ENCODE measurements around the gene TMOD1.

The TMOD1 gene

DNA sequence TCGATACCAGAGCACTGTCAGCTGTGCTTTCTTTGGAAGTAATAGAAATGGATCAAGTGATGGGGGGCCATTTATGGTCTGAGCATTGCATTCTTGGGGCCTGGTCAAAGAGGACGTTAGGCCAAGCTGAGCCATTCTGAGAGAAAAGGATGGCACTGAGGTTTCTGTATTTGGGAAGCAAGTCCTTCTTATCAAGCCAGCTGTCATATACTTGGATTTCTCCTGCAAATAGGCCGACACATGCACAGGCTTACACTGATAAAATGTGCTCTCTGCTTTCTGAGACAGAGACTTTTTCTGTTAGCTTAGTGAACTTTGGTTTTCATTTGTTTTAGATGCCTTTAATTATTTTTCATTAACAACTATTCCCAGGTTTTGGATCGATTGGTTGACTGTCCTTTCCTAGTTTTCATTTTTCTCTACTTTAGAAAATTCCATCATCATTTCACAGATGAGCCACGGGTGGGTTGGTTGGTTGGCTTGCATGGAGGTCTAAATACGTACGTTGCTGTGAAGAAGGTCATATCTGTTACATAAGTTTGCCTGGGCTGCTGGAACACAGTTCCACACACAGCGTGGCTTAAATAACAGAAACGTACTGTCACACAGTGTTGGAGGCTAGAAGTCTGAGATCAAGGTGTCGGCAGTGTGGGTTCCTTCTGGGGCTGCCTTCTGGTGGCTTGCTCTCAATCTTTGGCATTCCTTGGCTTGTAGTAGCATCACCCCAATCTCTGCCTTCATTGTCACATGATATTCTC lies 20.3 kb downstream of the TMOD1 start:
- H3K36me3 ChIP-seq (ENCODE audit: control insufficient read depth, insufficient read depth, low read length): no peaks in the 10 kb centered on the region
- no peaks in the 10 kb centered on the region for H3K4me1 ChIP-seq (ENCODE audit: control insufficient read depth, insufficient read depth, low read length)
- no peaks in the 10 kb centered on the region for H3K27me3 ChIP-seq (ENCODE audit: control insufficient read depth, insufficient read depth, low read length)
- no peak overlapping the region for H3K4me3 ChIP-seq (ENCODE audit: low read depth, low read length)
- no peak overlapping the region for H3K9ac ChIP-seq (ENCODE audit: low read depth, low read length)
- no peaks in the 10 kb centered on the region for H3K9me3 ChIP-seq (ENCODE audit: control insufficient read depth, insufficient read depth, low read length)

GRCh38 chr9:97524424-97524823 lies 23.0 kb downstream of the TMOD1 start:
- no peak overlapping the region for H3K9ac ChIP-seq (ENCODE audit: low read depth, low read length)
- no peaks in the 10 kb centered on the region for H3K9me3 ChIP-seq (ENCODE audit: control insufficient read depth, insufficient read depth, low read length)
- H3K27me3 ChIP-seq (ENCODE audit: control insufficient read depth, insufficient read depth, low read length): no peaks in the 10 kb centered on the region
- peaks cover 16% of the 10 kb centered on the region for H3K4me1 ChIP-seq (ENCODE audit: control insufficient read depth, insufficient read depth, low read length)
- no peaks in the 10 kb centered on the region for H3K36me3 ChIP-seq (ENCODE audit: control insufficient read depth, insufficient read depth, low read length)
- no peak overlapping the region for H3K4me3 ChIP-seq (ENCODE audit: low read depth, low read length)

GRCh38 chr9:97525451-97525850 lies 24.0 kb downstream of the TMOD1 start:
- no peak overlapping the region for H3K4me3 ChIP-seq (ENCODE audit: low read depth, low read length)
- no peaks in the 10 kb centered on the region for H3K9me3 ChIP-seq (ENCODE audit: control insufficient read depth, insufficient read depth, low read length)
- no peaks in the 10 kb centered on the region for H3K27me3 ChIP-seq (ENCODE audit: control insufficient read depth, insufficient read depth, low read length)
- H3K36me3 ChIP-seq (ENCODE audit: control insufficient read depth, insufficient read depth, low read length): no peaks in the 10 kb centered on the region
- H3K4me1 ChIP-seq (ENCODE audit: control insufficient read depth, insufficient read depth, low read length): peaks cover 16% of the 10 kb centered on the region
- H3K9ac ChIP-seq (ENCODE audit: low read depth, low read length): no peak overlapping the region

DNA sequence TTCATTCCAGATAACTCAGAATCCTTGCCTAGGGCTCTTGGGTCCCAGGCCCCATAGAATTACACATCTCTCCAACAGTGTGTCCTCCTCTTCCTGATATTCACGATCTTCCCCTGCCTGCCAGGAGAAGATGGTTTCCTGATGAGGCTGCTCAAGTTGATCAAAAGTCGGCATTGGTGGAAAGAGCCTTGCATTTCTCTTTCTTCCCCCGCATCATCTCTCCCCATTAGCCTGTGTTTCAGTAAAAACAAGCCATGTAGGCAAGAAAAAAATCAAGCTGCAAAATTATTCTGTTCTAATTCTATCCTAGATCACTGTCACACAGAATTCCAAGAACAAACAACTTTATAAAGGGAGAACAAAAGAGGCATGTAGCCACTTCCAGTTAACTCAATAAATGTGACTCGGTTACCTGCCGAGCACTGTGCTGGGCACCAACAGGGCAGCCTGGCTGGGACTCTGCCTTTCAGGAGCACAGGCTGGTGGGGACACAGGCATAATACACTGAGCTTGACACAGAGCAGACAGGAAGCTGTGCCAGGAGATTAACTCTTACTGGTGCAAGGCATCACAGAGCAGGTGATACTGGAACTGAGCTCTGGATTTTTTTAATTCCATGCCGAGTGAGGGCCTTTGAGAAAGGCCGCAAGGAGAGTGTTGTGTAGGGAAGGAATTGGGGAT lies 25.6 kb downstream of the TMOD1 start:
- H3K36me3 ChIP-seq (ENCODE audit: control insufficient read depth, insufficient read depth, low read length): no peaks in the 10 kb centered on the region
- no peak overlapping the region for H3K9ac ChIP-seq (ENCODE audit: low read depth, low read length)
- H3K27me3 ChIP-seq (ENCODE audit: control insufficient read depth, insufficient read depth, low read length): no peaks in the 10 kb centered on the region
- H3K4me3 ChIP-seq (ENCODE audit: low read depth, low read length): no peak overlapping the region
- H3K4me1 ChIP-seq (ENCODE audit: control insufficient read depth, insufficient read depth, low read length): peaks cover 16% of the 10 kb centered on the region
- no peaks in the 10 kb centered on the region for H3K9me3 ChIP-seq (ENCODE audit: control insufficient read depth, insufficient read depth, low read length)

DNA sequence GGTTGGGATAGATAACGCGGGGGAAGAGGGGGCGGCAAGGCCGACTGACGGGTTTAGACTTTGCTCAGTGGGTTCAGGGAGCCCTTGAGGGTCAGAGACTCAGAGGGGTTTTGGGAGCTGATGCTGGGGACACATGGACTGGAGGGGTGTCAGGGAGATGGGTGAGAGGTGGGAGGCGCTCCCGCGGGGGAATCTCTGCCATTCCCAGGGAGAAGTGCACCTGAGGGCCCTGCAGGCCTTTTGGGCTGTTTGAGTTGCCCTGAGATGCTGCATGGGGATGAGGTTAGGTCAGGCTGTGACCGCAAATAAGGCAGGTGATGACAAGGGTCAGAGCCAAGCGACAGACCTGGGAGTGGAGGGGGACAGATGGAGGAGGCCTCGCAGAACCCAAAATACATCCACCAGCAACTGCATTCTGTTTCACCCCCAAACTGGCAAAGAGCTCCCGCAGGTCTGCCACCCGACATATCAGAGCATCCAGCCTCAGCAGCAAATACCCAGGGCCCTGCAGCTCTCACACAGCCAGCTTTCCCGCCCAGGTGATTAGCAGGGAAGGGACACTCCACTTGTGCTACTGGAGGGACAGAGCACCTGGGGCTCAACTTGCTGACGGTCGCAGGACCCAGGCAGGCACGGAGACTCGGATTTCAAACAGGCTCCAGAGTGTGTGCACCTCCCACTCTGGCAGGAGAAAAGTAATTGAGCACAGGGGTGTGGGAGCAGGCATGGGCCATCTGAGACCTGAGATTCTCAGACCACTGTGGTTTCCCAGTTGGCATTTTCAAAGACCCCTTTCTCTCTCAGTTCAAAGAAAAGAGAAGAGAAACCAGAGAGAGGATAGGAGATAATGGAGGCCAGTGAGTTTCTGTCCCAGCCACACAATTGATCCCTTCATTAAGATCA lies 26.4 kb downstream of the TMOD1 start:
- Histone ChIP-seq H3K9ac (ENCODE audit: low read depth, low read length) (no peak overlapping the region), H3K27me3 (ENCODE audit: control insufficient read depth, insufficient read depth, low read length) (no peaks in the 10 kb centered on the region), H3K9me3 (ENCODE audit: control insufficient read depth, insufficient read depth, low read length) (no peaks in the 10 kb centered on the region), H3K4me3 (ENCODE audit: low read depth, low read length) (no peak overlapping the region), H3K36me3 (ENCODE audit: control insufficient read depth, insufficient read depth, low read length) (no peaks in the 10 kb centered on the region), H3K4me1 (ENCODE audit: control insufficient read depth, insufficient read depth, low read length) (peaks cover 16% of the 10 kb centered on the region)

GRCh38 chr9:97528529-97529230 lies 27.2 kb downstream of the TMOD1 start:
- H3K4me3 ChIP-seq (ENCODE audit: low read depth, low read length): no peak overlapping the region
- H3K9ac ChIP-seq (ENCODE audit: low read depth, low read length): no peak overlapping the region
- no peaks in the 10 kb centered on the region for H3K27me3 ChIP-seq (ENCODE audit: control insufficient read depth, insufficient read depth, low read length)
- peaks cover 16% of the 10 kb centered on the region for H3K4me1 ChIP-seq (ENCODE audit: control insufficient read depth, insufficient read depth, low read length)
- no peaks in the 10 kb centered on the region for H3K36me3 ChIP-seq (ENCODE audit: control insufficient read depth, insufficient read depth, low read length)
- no peaks in the 10 kb centered on the region for H3K9me3 ChIP-seq (ENCODE audit: control insufficient read depth, insufficient read depth, low read length)

GRCh38 chr9:97529363-97530076 lies 28.1 kb downstream of the TMOD1 start:
- Histone ChIP-seq H3K36me3 (ENCODE audit: control insufficient read depth, insufficient read depth, low read length) (no peaks in the 10 kb centered on the region), H3K4me1 (ENCODE audit: control insufficient read depth, insufficient read depth, low read length) (peaks cover 16% of the 10 kb centered on the region), H3K4me3 (ENCODE audit: low read depth, low read length) (no peak overlapping the region), H3K27me3 (ENCODE audit: control insufficient read depth, insufficient read depth, low read length) (no peaks in the 10 kb centered on the region), H3K9ac (ENCODE audit: low read depth, low read length) (no peak overlapping the region), H3K9me3 (ENCODE audit: control insufficient read depth, insufficient read depth, low read length) (no peaks in the 10 kb centered on the region)

GRCh38 chr9:97531888-97532376 lies 30.5 kb downstream of the TMOD1 start:
- Histone ChIP-seq H3K27me3 (ENCODE audit: control insufficient read depth, insufficient read depth, low read length) (no peaks in the 10 kb centered on the region), H3K4me1 (ENCODE audit: control insufficient read depth, insufficient read depth, low read length) (peaks cover 16% of the 10 kb centered on the region), H3K9me3 (ENCODE audit: control insufficient read depth, insufficient read depth, low read length) (no peaks in the 10 kb centered on the region), H3K36me3 (ENCODE audit: control insufficient read depth, insufficient read depth, low read length) (no peaks in the 10 kb centered on the region), H3K9ac (ENCODE audit: low read depth, low read length) (no peak overlapping the region), H3K4me3 (ENCODE audit: low read depth, low read length) (no peak overlapping the region)

DNA sequence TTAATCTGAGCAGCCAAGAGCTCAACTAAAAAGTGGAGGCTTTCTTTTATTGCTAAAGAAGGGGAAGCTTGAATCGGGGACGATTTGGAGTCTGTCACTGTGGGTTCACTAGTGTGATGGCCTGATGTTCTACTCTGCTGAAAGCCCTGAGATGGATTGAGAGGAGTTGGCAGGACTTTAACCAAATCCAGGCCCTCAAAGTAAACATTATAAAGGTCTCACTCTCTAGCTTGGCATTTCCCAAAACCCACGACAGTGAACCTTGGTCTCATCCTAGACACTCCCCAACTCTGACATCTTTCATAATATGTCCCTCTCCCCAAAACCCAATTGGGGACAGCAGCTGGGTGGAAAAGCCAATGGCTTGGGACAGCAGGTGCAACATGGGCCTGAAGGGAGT lies 32.7 kb downstream of the TMOD1 start:
- Histone ChIP-seq H3K27me3 (ENCODE audit: control insufficient read depth, insufficient read depth, low read length) (no peaks in the 10 kb centered on the region), H3K36me3 (ENCODE audit: control insufficient read depth, insufficient read depth, low read length) (no peaks in the 10 kb centered on the region), H3K9ac (ENCODE audit: low read depth, low read length) (no peak overlapping the region), H3K4me1 (ENCODE audit: control insufficient read depth, insufficient read depth, low read length) (no peaks in the 10 kb centered on the region), H3K9me3 (ENCODE audit: control insufficient read depth, insufficient read depth, low read length) (no peaks in the 10 kb centered on the region), H3K4me3 (ENCODE audit: low read depth, low read length) (no peak overlapping the region)

- no peaks in the 10 kb centered on the region for H3K27me3 ChIP-seq (ENCODE audit: control insufficient read depth, insufficient read depth, low read length)
- H3K9ac ChIP-seq (ENCODE audit: low read depth, low read length): no peak overlapping the region
- no peak overlapping the region for H3K4me3 ChIP-seq (ENCODE audit: low read depth, low read length)
- H3K4me1 ChIP-seq (ENCODE audit: control insufficient read depth, insufficient read depth, low read length): no peaks in the 10 kb centered on the region
- H3K36me3 ChIP-seq (ENCODE audit: control insufficient read depth, insufficient read depth, low read length): no peaks in the 10 kb centered on the region
- no peaks in the 10 kb centered on the region for H3K9me3 ChIP-seq (ENCODE audit: control insufficient read depth, insufficient read depth, low read length)
These were observed 33.6 kb downstream of the TMOD1 start for GRCh38 chr9:97534961-97535594.
